ENCODE measurements around the gene NLRP9. TPM values are rescaled to one million over a fixed set of nuclear protein-coding genes. Genes with fewer than 3 reads are reported as not detected.

The NLRP9 gene
- total and polyA plus RNA-seq, 3 donors from 2014 or later, result 0.11 to 0.68 (median 0.39) TPM

DNA sequence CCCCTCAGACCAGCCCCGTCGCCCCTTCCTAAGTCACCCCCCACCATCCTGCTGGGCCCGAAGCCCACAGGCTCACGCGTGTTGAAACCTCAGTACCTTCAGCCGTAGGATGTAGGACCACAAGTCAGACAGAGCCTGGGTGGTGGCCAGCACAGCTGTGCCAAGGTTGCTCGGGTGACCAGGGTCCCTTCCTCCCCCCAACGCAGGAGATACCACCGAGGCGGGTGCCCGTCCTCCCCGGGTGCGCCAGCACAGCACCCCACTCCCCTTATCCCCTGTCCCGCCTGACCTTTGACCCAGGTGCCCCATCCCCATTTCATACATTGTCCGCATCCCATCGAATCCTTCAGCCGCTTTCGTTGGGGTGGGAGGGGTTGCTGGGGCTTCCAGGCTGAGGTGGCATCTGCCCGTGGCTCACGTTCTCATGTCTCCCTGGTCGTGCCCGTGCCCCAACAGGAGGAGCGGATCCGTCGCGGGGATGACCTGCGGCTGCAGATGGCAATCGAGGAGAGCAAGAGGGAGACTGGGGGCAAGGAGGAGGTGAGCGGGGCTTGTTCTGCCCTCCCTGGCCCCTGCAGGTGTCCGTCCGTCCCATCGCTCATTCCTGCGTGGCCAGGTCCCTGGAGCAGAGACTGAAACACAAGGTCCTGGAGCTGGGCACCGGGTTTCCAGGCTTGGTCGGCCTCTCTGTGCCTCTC is 48.6 kb downstream of the NLRP9 start:
- Histone ChIP-seq H3K36me3 (ENCODE audit: low read depth, missing control alignments) (no peaks in the 10 kb centered on the region), H3K4me1 (peaks cover 27% of the 10 kb centered on the region), H3K27ac (peak overlapping the region; percentile 10 to 56), H3K27me3 (no peaks in the 10 kb centered on the region), H3K9me3 (no peaks in the 10 kb centered on the region), H3K4me3 (no peak overlapping the region)
- intact Hi-C loops (cut with DNase I; ENCODE audit: low total_unique reads), result no loop called here
- no peak for DNase-seq
- 84 to 85% methylated on average over 32 to 35 of the region's 35 CpGs for WGBS, 2 donors
- TF ChIP-seq, protein P1, sequence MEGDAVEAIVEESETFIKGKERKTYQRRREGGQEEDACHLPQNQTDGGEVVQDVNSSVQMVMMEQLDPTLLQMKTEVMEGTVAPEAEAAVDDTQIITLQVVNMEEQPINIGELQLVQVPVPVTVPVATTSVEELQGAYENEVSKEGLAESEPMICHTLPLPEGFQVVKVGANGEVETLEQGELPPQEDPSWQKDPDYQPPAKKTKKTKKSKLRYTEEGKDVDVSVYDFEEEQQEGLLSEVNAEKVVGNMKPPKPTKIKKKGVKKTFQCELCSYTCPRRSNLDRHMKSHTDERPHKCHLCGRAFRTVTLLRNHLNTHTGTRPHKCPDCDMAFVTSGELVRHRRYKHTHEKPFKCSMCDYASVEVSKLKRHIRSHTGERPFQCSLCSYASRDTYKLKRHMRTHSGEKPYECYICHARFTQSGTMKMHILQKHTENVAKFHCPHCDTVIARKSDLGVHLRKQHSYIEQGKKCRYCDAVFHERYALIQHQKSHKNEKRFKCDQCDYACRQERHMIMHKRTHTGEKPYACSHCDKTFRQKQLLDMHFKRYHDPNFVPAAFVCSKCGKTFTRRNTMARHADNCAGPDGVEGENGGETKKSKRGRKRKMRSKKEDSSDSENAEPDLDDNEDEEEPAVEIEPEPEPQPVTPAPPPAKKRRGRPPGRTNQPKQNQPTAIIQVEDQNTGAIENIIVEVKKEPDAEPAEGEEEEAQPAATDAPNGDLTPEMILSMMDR (IDR thresholded peaks at IDR 0.05), result no peak
- TF ChIP-seq POLR2A (IDR thresholded peaks at IDR 0.05), result no peak

GRCh38 chr19:55688422-55689218 is 49.6 kb downstream of the NLRP9 start:
- intact Hi-C loops (cut with DNase I; ENCODE audit: low total_unique reads), result no loop called here
- H3K4me3 ChIP-seq, result no peak overlapping the region
- peak; percentile 90 for DNase-seq
- H3K27ac ChIP-seq, result peak overlapping the region; percentile 13 to 56
- H3K4me1 ChIP-seq, result peaks cover 34% of the 10 kb centered on the region
- WGBS, 2 donors, result 55 to 66% methylated on average over 11 to 27 of the region's 27 CpGs
- no peaks in the 10 kb centered on the region for H3K9me3 ChIP-seq
- H3K27me3 ChIP-seq, result no peaks in the 10 kb centered on the region
- no peak for TF ChIP-seq POLR2A (IDR thresholded peaks at IDR 0.05)
- TF ChIP-seq, protein P1 (IDR thresholded peaks at IDR 0.05), result no peak
- no peaks in the 10 kb centered on the region for H3K36me3 ChIP-seq (ENCODE audit: low read depth, missing control alignments)

GRCh38 chr19:55687281-55688201 is 50.7 kb downstream of the NLRP9 start:
- 89 to 90% methylated on average over 10 to 22 of the region's 22 CpGs for WGBS, 2 donors
- H3K27me3 ChIP-seq, result no peaks in the 10 kb centered on the region
- no peak for DNase-seq
- intact Hi-C loops (cut with DNase I; ENCODE audit: low total_unique reads), result no loop called here
- no peak for TF ChIP-seq POLR2A (IDR thresholded peaks at IDR 0.05)
- TF ChIP-seq, protein P1 (IDR thresholded peaks at IDR 0.05), result no peak
- peak overlapping the region in 1 of 2 donors; percentile 13 for H3K27ac ChIP-seq
- no peak overlapping the region for H3K4me3 ChIP-seq
- no peaks in the 10 kb centered on the region for H3K9me3 ChIP-seq
- H3K36me3 ChIP-seq (ENCODE audit: low read depth, missing control alignments), result no peaks in the 10 kb centered on the region
- H3K4me1 ChIP-seq, result peaks cover 34% of the 10 kb centered on the region

- Histone ChIP-seq H3K4me3 (no peak overlapping the region), H3K27me3 (no peaks in the 10 kb centered on the region), H3K36me3 (ENCODE audit: low read depth, missing control alignments) (no peaks in the 10 kb centered on the region), H3K27ac (no peak overlapping the region), H3K9me3 (no peaks in the 10 kb centered on the region), H3K4me1 (peaks cover 34% of the 10 kb centered on the region)
- 72 to 84% methylated on average over 28 to 29 of the region's 29 CpGs for WGBS, 2 donors
- TF ChIP-seq POLR2A (IDR thresholded peaks at IDR 0.05), result no peak
- TF ChIP-seq, protein P1 (IDR thresholded peaks at IDR 0.05), result no peak
- intact Hi-C loops (cut with DNase I; ENCODE audit: low total_unique reads), result no loop called here
- peak; percentile 63 for DNase-seq
Observed at GRCh38 chr19:55686311-55687050, 51.7 kb downstream of the NLRP9 start.

All from testis (tissue), 3 donors.